HCT116 (cell line): ENCODE measurements around the gene NAT16. TPM values are rescaled to one million over a fixed set of nuclear protein-coding genes. Genes with fewer than 3 reads are reported as not detected.

Source experiments
- ATAC-seq: fragments of 200-7000 bp; cut with Tn5 transposase; 2 replicates; pipeline ENCODE4 v1.9.1; 2020; ENCODE audit warnings: mild to moderate bottlenecking, moderate library complexity
- BruUV-seq: library from RNA; stranded (reverse); fragments of 400-500 nt; replicated peaks from 2 replicates; lab custom pipeline; 2021; lab: Mats Ljungman, UMichigan
- CTCF ChIA-PET: fragments of 300-600 bp; sonication (Branson Sonifier 250); formaldehyde crosslinking; loops from one replicate; lab custom pipeline; 2021; ENCODE audit warnings: antibody characterized with exemption; lab: Charles Lee
- POLR2A ChIA-PET: fragments of 300-600, 350-600 bp; sonication (Branson Sonifier 250); formaldehyde crosslinking; loops from one replicate; lab custom pipeline; 2021; ENCODE audit warnings: antibody characterized with exemption; lab: Charles Lee
- RAD21 ChIA-PET, 2 experiments: fragments of 300-600 bp; sonication (Branson Sonifier 250); formaldehyde crosslinking; loops; one replicate each; lab custom pipeline; 2023; ENCODE audit warnings: low total read pairs in 2 of 2; ENCODE audit not compliant: uncharacterized antibody in 2 of 2, unreplicated experiment in 2 of 2, low non-redundant PET in 1 of 2; lab: Charles Lee
- DNase-seq: peaks from one replicate; pipeline ENCODE4 v3.0.0-alpha.2; 2010; ENCODE audit warnings: low read depth, low spot score
- H2AFZ ChIP-seq: fragments of 200-600 bp; shearing (Covaris generic), sonication (generic); 2 replicates; pipeline ENCODE4 v1.6.1; 2017; ENCODE audit warnings: low read depth, mixed run types, mixed read lengths, antibody characterized with exemption, low read length; ENCODE audit not compliant: poor library complexity, severe bottlenecking
- H3K27ac ChIP-seq: 2 replicates; pipeline ENCODE4 v1.5.1; 2012; ENCODE audit warnings: low read depth, low read length
- H3K27me3 ChIP-seq: fragments of 200-600 bp; sonication (generic); 2 replicates; pipeline ENCODE4 v1.6.1; 2016; ENCODE audit warnings: mixed run types, low read length, mixed read lengths; ENCODE audit not compliant: insufficient read depth
- H3K36me3 ChIP-seq, 2 experiments: fragments of 200-500 bp in 1 of 2; fragments of 200-600 bp in 1 of 2; sonication (Bioruptor generic) in 1 of 2; sonication (generic) in 1 of 2; 2 replicates each; pipeline versions ENCODE4 v1.5.1 to v1.6.1; 2014 to 2016; ENCODE audit warnings: low read length in 2 of 2, inconsistent platforms in 1 of 2, mixed read lengths in 1 of 2, mixed run types in 1 of 2; ENCODE audit not compliant: insufficient read depth in 2 of 2, control insufficient read depth in 1 of 2
- H3K4me1 ChIP-seq, 2 experiments: fragments of 200-600 bp in 1 of 2; sonication (generic) in 1 of 2; 2 replicates each; pipeline versions ENCODE4 v1.5.1 to v1.6.1; 2012 to 2017; ENCODE audit warnings: low read length in 2 of 2, inconsistent platforms in 1 of 2, mild to moderate bottlenecking in 1 of 2, mixed read lengths in 1 of 2, mixed run types in 1 of 2, moderate library complexity in 1 of 2; ENCODE audit not compliant: insufficient read depth in 2 of 2, control insufficient read depth in 1 of 2
- H3K4me2 ChIP-seq: fragments of 200-600 bp; sonication (generic); 2 replicates; pipeline ENCODE4 v1.6.1; 2017; ENCODE audit warnings: mixed run types, low read length, mixed read lengths
- H3K4me3 ChIP-seq, 2 experiments: fragments of 200-600 bp in 1 of 2; sonication (generic) in 1 of 2; replicated peaks in 1 of 2; 2 replicates each; pipeline ENCODE4 v1.5.1; 2011 to 2016; ENCODE audit warnings: low read length in 2 of 2, control low read depth in 1 of 2, low read depth in 1 of 2, mild to moderate bottlenecking in 1 of 2, mixed read lengths in 1 of 2, mixed run types in 1 of 2
- H3K79me2 ChIP-seq: fragments of 200-600 bp; sonication (generic); 2 replicates; pipeline ENCODE4 v1.6.1; 2017; ENCODE audit warnings: mild to moderate bottlenecking, mixed run types, low read length, moderate library complexity, mixed read lengths; ENCODE audit not compliant: insufficient read depth
- H3K9ac ChIP-seq: fragments of 200-600 bp; sonication (generic); 2 replicates; pipeline ENCODE4 v1.6.1; 2016; ENCODE audit warnings: low read length, mixed read lengths
- H3K9me2 ChIP-seq: fragments of 200-600 bp; sonication (generic), shearing (Covaris generic); 2 replicates; pipeline ENCODE4 v1.6.1; 2017; ENCODE audit warnings: mixed run types, mild to moderate bottlenecking, moderate library complexity; ENCODE audit not compliant: insufficient read depth
- H3K9me3 ChIP-seq, 2 experiments: fragments of 200-500 bp in 1 of 2; fragments of 200-600 bp in 1 of 2; sonication (Bioruptor generic) in 1 of 2; sonication (generic) in 1 of 2; 2 replicates each; pipeline ENCODE4 v1.6.1; 2014 to 2017; ENCODE audit warnings: low read length in 2 of 2, mixed read lengths in 2 of 2, inconsistent platforms in 1 of 2, low read depth in 1 of 2, mild to moderate bottlenecking in 1 of 2, mixed run types in 1 of 2, moderate library complexity in 1 of 2; ENCODE audit not compliant: control insufficient read depth in 1 of 2, insufficient read depth in 1 of 2
- H4K20me1 ChIP-seq: fragments of 200-600 bp; sonication (generic), shearing (Covaris generic); 2 replicates; pipeline ENCODE4 v1.6.1; 2017; ENCODE audit warnings: mixed run types, mild to moderate bottlenecking, moderate library complexity; ENCODE audit not compliant: insufficient read depth
- EGR1 ChIP-seq: IDR thresholded peaks from 2 replicates; pipeline ENCODE4 v1.6.1; 2012; ENCODE audit warnings: low read depth
- EZH2 ChIP-seq: fragments of 200-600 bp; sonication (generic); IDR thresholded peaks from 2 replicates; pipeline ENCODE4 v1.6.1; 2017; ENCODE audit warnings: antibody characterized with exemption, mixed run types
- FOSL1 ChIP-seq: IDR thresholded peaks from 2 replicates; pipeline ENCODE4 v1.6.1; 2012; ENCODE audit warnings: low read depth
- POLR2A ChIP-seq: IDR thresholded peaks from 2 replicates; pipeline ENCODE4 v1.7.0; 2011; ENCODE audit warnings: borderline replicate concordance; ENCODE audit not compliant: insufficient read depth, insufficient read length; ENCODE audit errors: extremely low read depth
- POLR2AphosphoS5 ChIP-seq: IDR thresholded peaks from 2 replicates; pipeline ENCODE4 v1.6.1; 2011; ENCODE audit warnings: mild to moderate bottlenecking, low read depth, low read length, moderate library complexity
- SIN3A ChIP-seq: IDR thresholded peaks from 2 replicates; pipeline ENCODE4 v1.6.1; 2012; ENCODE audit warnings: low read depth
- SP1 ChIP-seq: IDR thresholded peaks from 2 replicates; pipeline ENCODE4 v1.6.1; 2012; ENCODE audit warnings: low read depth
- TCF7L2 ChIP-seq: IDR thresholded peaks from 2 replicates; pipeline ENCODE4 v1.7.0; 2011; ENCODE audit warnings: borderline replicate concordance, inconsistent platforms; ENCODE audit not compliant: insufficient read depth, insufficient read length; ENCODE audit errors: extremely low read depth
- ZFX ChIP-seq: fragments of 450-650 bp; IDR thresholded peaks from 2 replicates; pipeline ENCODE4 v1.6.1; 2017
- ZNF274 ChIP-seq: fragments of 200-500 bp; sonication (Bioruptor generic); IDR thresholded peaks from 2 replicates; pipeline ENCODE4 v1.6.1; 2014; ENCODE audit warnings: mild to moderate bottlenecking, low read depth, low read length, inconsistent platforms
- intact Hi-C: fragments of 100-400 bp; cut with micrococcal nuclease; formaldehyde crosslinking; loops from 2 replicates; pipeline ENCODE4 v1.10.0; 2022
- total RNA-seq: library from RNA; stranded (reverse); gene quantifications from one replicate; pipeline ENCODE4 v1.2.1, GENCODE V29; 2021; ENCODE audit not compliant: unreplicated experiment
- TF ChIP-seq, protein P1 (sequence below), 3 experiments: fragments of 200-600 bp in 1 of 3; sonication (generic) in 1 of 3; IDR thresholded peaks in 2 of 3; conservative IDR thresholded peaks in 1 of 3; 2 replicates each; pipeline ENCODE4 v1.5.1; 2012 to 2017; ENCODE audit warnings: low read depth in 2 of 3, low read length in 2 of 3, antibody characterized with exemption in 1 of 3, borderline replicate concordance in 1 of 3, control low read depth in 1 of 3, mild to moderate bottlenecking in 1 of 3, mixed read lengths in 1 of 3, mixed run types in 1 of 3, moderate library complexity in 1 of 3; ENCODE audit not compliant: insufficient read depth in 1 of 3

Gene NAT16
- total RNA-seq, 1 experiment from 2014 or later, result 2.0 TPM

GRCh38 chr7:101217388-101218235, 37.5 kb upstream of the NAT16 start, which contains the start of the genes PLOD3 and ZNHIT1 (continued):
- TF ChIP-seq POLR2AphosphoS5 (peak; percentile 86), FOSL1 (no peak), EGR1 (peak; percentile 95), TCF7L2 (peak; percentile 7), POLR2A (peak; percentile 51), SIN3A (peak; percentile 61; the same call in 1 of the 2 replicates)

DNA sequence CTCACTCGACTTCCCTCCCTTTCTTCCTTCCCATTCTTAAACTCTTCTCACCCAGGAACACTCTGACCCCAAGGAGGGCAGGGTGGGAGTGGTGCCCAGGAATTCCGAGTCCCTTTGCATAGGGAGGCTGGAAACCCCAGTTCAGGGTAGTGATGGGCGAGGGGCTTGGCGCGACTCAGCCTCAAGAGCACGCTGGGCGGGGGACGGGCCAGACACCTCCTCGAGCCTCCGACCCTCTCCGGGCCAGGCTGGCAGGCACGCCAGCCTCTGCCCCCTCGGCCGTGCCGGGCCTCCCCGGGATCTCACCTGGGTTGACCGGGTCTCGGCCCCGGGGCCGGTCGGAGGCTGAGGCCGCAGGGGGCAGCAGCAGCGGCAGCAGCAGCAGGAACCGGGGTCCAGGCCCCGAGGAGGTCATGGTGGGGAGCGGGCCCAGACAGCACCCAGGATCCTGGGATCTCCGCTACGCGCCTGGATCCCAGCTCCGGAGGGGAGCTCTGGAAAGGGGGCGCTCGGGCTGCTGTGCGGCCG, 36.8 kb upstream of the NAT16 start:
- CTCF ChIA-PET, result interaction anchor here (1.2 to 2.3 kb wide), 6 partner anchors 24 to 74 kb away, joined by 3 to 21 read pairs (median 13); partner anchors contain the start of gene FIS1
- peak overlapping the region; percentile 93 to 97 for H3K4me3 ChIP-seq
- TF ChIP-seq, protein P1, sequence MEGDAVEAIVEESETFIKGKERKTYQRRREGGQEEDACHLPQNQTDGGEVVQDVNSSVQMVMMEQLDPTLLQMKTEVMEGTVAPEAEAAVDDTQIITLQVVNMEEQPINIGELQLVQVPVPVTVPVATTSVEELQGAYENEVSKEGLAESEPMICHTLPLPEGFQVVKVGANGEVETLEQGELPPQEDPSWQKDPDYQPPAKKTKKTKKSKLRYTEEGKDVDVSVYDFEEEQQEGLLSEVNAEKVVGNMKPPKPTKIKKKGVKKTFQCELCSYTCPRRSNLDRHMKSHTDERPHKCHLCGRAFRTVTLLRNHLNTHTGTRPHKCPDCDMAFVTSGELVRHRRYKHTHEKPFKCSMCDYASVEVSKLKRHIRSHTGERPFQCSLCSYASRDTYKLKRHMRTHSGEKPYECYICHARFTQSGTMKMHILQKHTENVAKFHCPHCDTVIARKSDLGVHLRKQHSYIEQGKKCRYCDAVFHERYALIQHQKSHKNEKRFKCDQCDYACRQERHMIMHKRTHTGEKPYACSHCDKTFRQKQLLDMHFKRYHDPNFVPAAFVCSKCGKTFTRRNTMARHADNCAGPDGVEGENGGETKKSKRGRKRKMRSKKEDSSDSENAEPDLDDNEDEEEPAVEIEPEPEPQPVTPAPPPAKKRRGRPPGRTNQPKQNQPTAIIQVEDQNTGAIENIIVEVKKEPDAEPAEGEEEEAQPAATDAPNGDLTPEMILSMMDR (IDR thresholded peaks at IDR 0.05 in 2 of 3, conservative IDR thresholded peaks at IDR 0.05 in 1 of 3; ENCODE audit: borderline replicate concordance in 1 of 3, insufficient read depth in 1 of 3, low read depth in 2 of 3, low read length in 2 of 3), result 0 out of 6 replicates have a peak, but pooled peaks of 1 of the 3 experiments have one; percentile 2
- TF ChIP-seq EGR1, result no peak
- TF ChIP-seq POLR2AphosphoS5, result no peak
- TF ChIP-seq ZFX, result peak; percentile 75; the same call in 1 of the 2 replicates
- no peak for TF ChIP-seq SP1
- TF ChIP-seq EZH2, result no peak
- no peak for TF ChIP-seq ZNF274
- DNase-seq (no peak), ATAC-seq (no peak; the same call in 1 of the 2 replicates)
- intact Hi-C loops, result no loop called here
- H3K4me1 ChIP-seq, result peaks cover 0 to 21% of the 10 kb centered on the region in 2 experiments; a peak in 2 of 4 replicates
- H3K9me2 ChIP-seq, result no peaks in the 10 kb centered on the region
- no peaks in the 10 kb centered on the region for H4K20me1 ChIP-seq
- H3K27me3 ChIP-seq, result no peaks in the 10 kb centered on the region
- peak overlapping the region; percentile 97 for H3K4me2 ChIP-seq
- POLR2A ChIA-PET, result interaction anchor here (0.5 to 1.8 kb wide), 8 partner anchors 28 to 327 kb away, joined by 3 to 11 read pairs (median 4); partner anchors contain the start of genes FIS1 and UFSP1
- peak overlapping the region; percentile 85 for H3K9ac ChIP-seq
- H3K27ac ChIP-seq, result peak overlapping the region; percentile 91
- RAD21 ChIA-PET, result interaction anchor here (0.5 to 1.5 kb wide), 5 partner anchors 16 to 117 kb away, joined by 3 to 10 read pairs (median 4); no protein-coding TSS in a partner anchor
- peaks cover 43% of the 10 kb centered on the region for H3K79me2 ChIP-seq
- BruUV-seq, result no TSS peak
- no peaks in the 10 kb centered on the region for H3K9me3 ChIP-seq
- peaks cover 0 to 9% of the 10 kb centered on the region in 2 experiments; a peak in 3 of 4 replicates for H3K36me3 ChIP-seq
- no peak overlapping the region for H2AFZ ChIP-seq
